Fibroblast of skin of scalp (primary cell): ENCODE data around the gene CMAS.
"Not testable (repeated sequence)": the region's sequence is repeated elsewhere in the genome, so short reads cannot be mapped to it uniquely, and the experiment has no call there.

ENCODE experiments used
- DNase-seq: peaks from one replicate; pipeline ENCODE4 v3.0.0-alpha.2; 2013

The CMAS gene

GRCh38 chr12:22047494-22047893 lies 1.5 kb downstream of the CMAS start:
- DNase-seq = no peak

- no peak for DNase-seq
These were observed 2.5 kb downstream of the CMAS start for GRCh38 chr12:22048351-22049041.

DNA sequence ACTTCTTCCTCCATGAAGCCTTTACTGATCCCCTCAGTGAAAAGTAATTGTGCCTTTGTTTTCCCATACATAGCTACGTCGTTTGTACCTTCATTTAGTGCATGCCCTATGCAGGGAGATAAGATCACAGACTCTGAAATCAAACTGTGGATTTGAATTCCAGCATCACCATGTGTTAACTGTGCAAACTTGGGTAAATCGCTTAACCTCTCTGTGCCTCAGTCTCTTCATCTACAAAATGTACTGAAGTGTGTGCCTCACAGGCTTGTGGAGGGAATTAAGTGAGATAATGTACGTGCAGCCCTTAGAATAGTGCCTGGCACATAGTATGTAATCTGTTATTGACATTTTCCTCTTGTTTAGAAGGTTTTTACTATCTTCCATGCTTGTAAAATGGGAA lies 4.1 kb downstream of the CMAS start:
- DNase-seq = no peak

GRCh38 chr12:22051114-22051698 lies 5.2 kb downstream of the CMAS start:
- DNase-seq = no peak

- DNase-seq = not testable (repeated sequence)
These were observed 7.0 kb downstream of the CMAS start for GRCh38 chr12:22052994-22053393.

GRCh38 chr12:22054155-22054554 lies 8.1 kb downstream of the CMAS start:
- no peak for DNase-seq

- no peak for DNase-seq
These were observed 10.6 kb downstream of the CMAS start for GRCh38 chr12:22056607-22057006.

DNA sequence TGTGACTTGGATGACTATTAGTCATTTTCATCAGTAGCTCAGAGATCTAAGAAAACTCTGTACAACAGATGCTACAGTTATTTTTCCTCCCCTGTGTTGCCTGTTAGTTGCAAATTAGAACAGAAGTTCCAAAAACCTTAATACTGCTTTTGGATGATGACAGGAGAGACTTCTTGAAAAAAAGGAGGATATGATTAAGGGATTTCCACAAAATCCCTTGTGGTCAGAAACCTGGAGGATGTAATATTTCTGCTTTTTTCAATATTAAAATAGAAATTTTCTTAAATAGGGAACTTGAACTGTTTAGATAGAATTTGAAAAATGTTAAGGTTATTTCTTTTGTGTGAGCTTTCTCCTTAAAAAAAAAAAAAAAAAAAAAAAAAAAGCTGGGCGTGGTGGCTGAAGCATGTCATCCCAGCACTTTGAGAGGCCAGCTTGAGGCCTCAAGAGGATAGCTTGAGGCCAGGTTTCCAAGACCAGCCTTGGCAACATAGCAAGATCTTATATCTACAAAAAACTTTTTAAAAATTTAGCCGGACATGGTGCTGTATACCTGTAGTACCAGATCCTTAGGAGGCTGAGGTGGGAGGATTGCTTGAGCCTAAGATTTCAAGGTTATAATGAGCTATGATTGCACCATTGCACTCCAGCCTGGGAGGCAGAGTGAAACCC lies 14.1 kb downstream of the CMAS start:
- DNase-seq = no peak

- DNase-seq = no peak
These were observed 18.9 kb downstream of the CMAS start for GRCh38 chr12:22064968-22065367.

GRCh38 chr12:22066310-22066709 lies 20.3 kb downstream of the CMAS start:
- no peak for DNase-seq

GRCh38 chr12:22069851-22070250 lies 23.8 kb downstream of the CMAS start:
- no peak for DNase-seq

- no peak for DNase-seq
These were observed 36.2 kb downstream of the CMAS start for GRCh38 chr12:22082190-22082701.

DNA sequence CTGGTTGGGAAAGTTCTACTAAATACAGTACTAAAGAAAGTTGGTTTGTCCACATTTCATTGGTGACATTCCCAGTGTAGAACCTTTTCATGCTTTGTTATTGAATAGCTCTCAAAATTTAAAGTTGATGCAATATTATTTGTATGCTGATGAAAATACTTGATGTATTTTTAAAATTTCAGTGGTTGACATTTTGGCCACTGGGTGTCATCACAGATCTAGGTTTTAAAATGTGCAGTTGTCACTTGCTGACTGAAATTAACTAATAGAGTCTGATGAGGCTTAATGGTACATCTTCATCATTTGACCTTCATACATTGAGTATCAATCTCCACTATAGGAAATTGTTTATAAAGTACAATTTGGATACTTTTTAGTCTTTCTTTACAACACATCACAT lies 37.1 kb downstream of the CMAS start:
- peak; percentile 53 for DNase-seq

- no peak for DNase-seq
These were observed 38.8 kb downstream of the CMAS start for GRCh38 chr12:22084852-22085251.

- DNase-seq = no peak
These were observed 42.9 kb downstream of the CMAS start for GRCh38 chr12:22088886-22089285.

- DNase-seq = peak; percentile 3
These were observed 43.5 kb downstream of the CMAS start for GRCh38 chr12:22089486-22089885.

DNA sequence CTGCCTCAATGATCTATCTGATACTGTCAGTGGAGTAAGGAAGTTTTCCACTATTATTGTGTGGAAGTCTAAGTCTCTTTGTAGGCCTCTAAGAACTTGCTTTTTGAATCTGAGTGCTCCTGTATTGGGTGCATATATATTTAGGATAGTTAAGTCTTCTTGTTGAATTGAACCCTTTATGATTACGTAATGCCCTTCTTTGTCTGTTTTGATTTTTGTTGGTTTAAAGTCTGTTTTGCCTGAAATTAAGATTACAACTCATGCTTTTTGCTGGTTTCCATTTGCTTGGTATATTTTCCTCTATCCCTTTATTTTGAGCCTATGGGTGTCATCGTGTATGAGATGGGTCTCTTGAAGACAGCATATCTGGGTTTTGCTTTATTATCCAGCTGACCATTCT lies 53.0 kb downstream of the CMAS start:
- DNase-seq = not testable (repeated sequence)

GRCh38 chr12:22100958-22101748 lies 55.1 kb downstream of the CMAS start:
- DNase-seq = peak; percentile 61

DNA sequence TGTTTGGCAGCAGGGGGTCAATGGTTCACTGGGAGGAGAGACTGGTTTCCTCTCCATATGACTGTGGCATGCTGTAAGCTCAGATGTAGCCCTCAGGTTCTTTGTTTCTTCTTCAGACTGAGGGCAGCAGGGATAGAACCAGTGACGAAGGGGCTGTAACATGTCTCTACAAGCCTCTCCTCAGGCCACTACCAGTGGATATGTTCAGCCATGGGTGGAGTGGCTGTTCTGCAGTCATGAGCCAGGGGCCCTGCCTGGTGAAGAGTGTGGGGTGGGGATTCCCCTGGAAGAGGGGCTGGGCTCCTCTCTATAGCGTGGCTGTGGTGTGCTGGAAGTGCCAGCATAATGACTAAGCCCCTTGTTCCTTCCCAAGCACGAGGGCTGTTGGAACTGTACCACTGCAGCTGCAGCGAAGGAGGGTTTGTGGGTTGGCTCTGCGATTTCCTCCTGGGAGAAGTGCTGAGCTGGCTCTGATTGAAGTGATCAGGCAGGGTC lies 55.8 kb downstream of the CMAS start:
- DNase-seq = peak; percentile 85

- no peak for DNase-seq
These were observed 57.4 kb downstream of the CMAS start for GRCh38 chr12:22103418-22103817.

DNA sequence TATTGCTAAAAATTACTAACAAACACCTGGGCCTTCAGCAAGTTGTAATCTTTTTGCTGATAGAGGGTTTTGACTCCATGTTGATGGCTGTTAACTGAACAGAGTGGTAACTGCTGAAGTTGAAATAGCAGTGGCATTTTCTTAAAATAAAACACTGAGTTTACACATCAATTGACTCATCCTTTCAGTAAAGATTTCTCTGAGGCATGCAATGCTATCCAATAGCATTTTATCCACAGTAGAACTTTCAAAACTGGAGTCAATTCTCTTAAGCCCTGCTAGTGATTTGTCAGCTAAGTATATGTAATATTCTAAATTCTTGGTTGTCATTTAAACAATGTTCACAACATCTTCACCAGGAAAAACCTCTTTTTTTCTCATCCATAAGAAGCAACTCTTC lies 59.5 kb downstream of the CMAS start:
- peak; percentile 10 for DNase-seq

- no peak for DNase-seq
These were observed 64.2 kb downstream of the CMAS start for GRCh38 chr12:22110176-22110575.
